H9 (cell line): ENCODE data around the gene IL1RL2. TPM values are rescaled to one million over a fixed set of nuclear protein-coding genes. Genes with fewer than 3 reads are reported as not detected.

Experiments
- DNase-seq: peaks from one replicate; pipeline ENCODE4 v3.0.0-alpha.2; 2017
- H2AFZ ChIP-seq: one replicate; pipeline ENCODE4 v1.6.1; 2013; ENCODE audit warnings: mild to moderate bottlenecking, low read length, control low read depth, moderate library complexity
- H2AK5ac ChIP-seq: 2 replicates; pipeline ENCODE4 v1.6.1; 2013; ENCODE audit warnings: low read length, control low read depth, mixed read lengths; ENCODE audit not compliant: insufficient read length
- H2BK120ac ChIP-seq: one replicate; pipeline ENCODE4 v1.6.1; 2013; ENCODE audit warnings: low read depth, mild to moderate bottlenecking, low read length, control low read depth, inconsistent platforms; ENCODE audit not compliant: poor library complexity, severe bottlenecking
- H2BK12ac ChIP-seq: 2 replicates; pipeline ENCODE4 v1.6.1; 2013; ENCODE audit warnings: low read length, control low read depth, mixed read lengths, low read depth; ENCODE audit not compliant: insufficient read length
- H2BK15ac ChIP-seq: 2 replicates; pipeline ENCODE4 v1.6.1; 2013; ENCODE audit warnings: low read depth, low read length, control low read depth
- H2BK20ac ChIP-seq: one replicate; pipeline ENCODE4 v1.6.1; 2013; ENCODE audit warnings: low read depth, mild to moderate bottlenecking, low read length, control low read depth, inconsistent platforms; ENCODE audit not compliant: poor library complexity, severe bottlenecking
- H2BK5ac ChIP-seq: 2 replicates; pipeline ENCODE4 v1.6.1; 2013; ENCODE audit warnings: low read length, control low read depth, mixed read lengths; ENCODE audit not compliant: insufficient read length
- H3K14ac ChIP-seq: 2 replicates; pipeline ENCODE4 v1.6.1; 2013; ENCODE audit warnings: low read length, control low read depth; ENCODE audit not compliant: insufficient read depth
- H3K18ac ChIP-seq: 2 replicates; pipeline ENCODE4 v1.6.1; 2013; ENCODE audit warnings: low read depth, mild to moderate bottlenecking, mixed read lengths, low read length, control low read depth; ENCODE audit not compliant: insufficient read length
- H3K23ac ChIP-seq: 2 replicates; pipeline ENCODE4 v1.6.1; 2013; ENCODE audit warnings: low read length, control low read depth, mixed read lengths, low read depth; ENCODE audit not compliant: insufficient read length
- H3K23me2 ChIP-seq: 2 replicates; pipeline ENCODE4 v1.6.1; 2013; ENCODE audit warnings: low read depth, mild to moderate bottlenecking, mixed read lengths, low read length, control low read depth; ENCODE audit not compliant: insufficient read length, poor library complexity, severe bottlenecking
- H3K27ac ChIP-seq: 2 replicates; pipeline ENCODE4 v1.5.1; 2013; ENCODE audit warnings: low read length, control low read depth, mixed read lengths, low read depth; ENCODE audit not compliant: insufficient read length
- H3K27me3 ChIP-seq: 2 replicates; pipeline ENCODE4 v1.6.1; 2013; ENCODE audit warnings: low read length, control low read depth, inconsistent platforms; ENCODE audit not compliant: insufficient read depth
- H3K4ac ChIP-seq: 2 replicates; pipeline ENCODE4 v1.6.1; 2013; ENCODE audit warnings: low read depth, mild to moderate bottlenecking, control low read depth, inconsistent platforms, low read length, moderate library complexity
- H3K4me1 ChIP-seq: 2 replicates; pipeline ENCODE4 v1.6.1; 2013; ENCODE audit warnings: low read length, control low read depth, inconsistent platforms; ENCODE audit not compliant: insufficient read depth
- H3K4me2 ChIP-seq: 2 replicates; pipeline ENCODE4 v1.6.1; 2013; ENCODE audit warnings: low read length, control low read depth, mixed read lengths; ENCODE audit not compliant: insufficient read length, insufficient read depth
- H3K56ac ChIP-seq: 2 replicates; pipeline ENCODE4 v1.6.1; 2013; ENCODE audit warnings: low read depth, mild to moderate bottlenecking, mixed read lengths, low read length, control low read depth; ENCODE audit not compliant: insufficient read length
- H3K79me1 ChIP-seq: 2 replicates; pipeline ENCODE4 v1.6.1; 2013; ENCODE audit warnings: low read depth, mild to moderate bottlenecking, moderate library complexity, low read length, control low read depth, inconsistent platforms; ENCODE audit not compliant: insufficient read depth, poor library complexity, severe bottlenecking
- H3K79me2 ChIP-seq: 2 replicates; pipeline ENCODE4 v1.6.1; 2013; ENCODE audit warnings: low read length, control low read depth, inconsistent platforms; ENCODE audit not compliant: insufficient read depth
- H3K9ac ChIP-seq: 2 replicates; pipeline ENCODE4 v1.6.1; 2013; ENCODE audit warnings: low read length, control low read depth, mixed read lengths; ENCODE audit not compliant: insufficient read length; ENCODE audit errors: extremely low read depth
- H3K9me3 ChIP-seq: one replicate; pipeline ENCODE4 v1.6.1; 2013; ENCODE audit warnings: low read depth, low read length, inconsistent platforms; ENCODE audit not compliant: control insufficient read depth
- H3T11ph ChIP-seq: one replicate; pipeline ENCODE4 v1.6.1; 2013; ENCODE audit warnings: mild to moderate bottlenecking, low read length, control low read depth, inconsistent platforms
- H4K20me1 ChIP-seq: one replicate; pipeline ENCODE4 v1.6.1; 2013; ENCODE audit not compliant: control insufficient read depth, insufficient read length, insufficient read depth
- H4K5ac ChIP-seq: 2 replicates; pipeline ENCODE4 v1.6.1; 2013; ENCODE audit warnings: low read depth, mild to moderate bottlenecking, mixed read lengths, low read length, control low read depth; ENCODE audit not compliant: insufficient read length
- H4K8ac ChIP-seq: replicated peaks from 2 replicates; pipeline ENCODE4 v1.6.1; 2013; ENCODE audit warnings: low read length, control low read depth, mixed read lengths, low read depth; ENCODE audit not compliant: insufficient read length
- H4K91ac ChIP-seq: 2 replicates; pipeline ENCODE4 v1.6.1; 2013; ENCODE audit warnings: low read depth, mild to moderate bottlenecking, moderate library complexity, mixed read lengths, low read length, control low read depth; ENCODE audit not compliant: insufficient read length
- H3K27ac Mint-ChIP-seq, 3 experiments: 2 replicates in 2 of 3; 3 replicates in 1 of 3; pipeline ENCODE4 v1.8.0; 2020 to 2021; ENCODE audit warnings: mixed read lengths in 3 of 3, mild to moderate bottlenecking in 1 of 3, moderate library complexity in 1 of 3
- H3K27me3 Mint-ChIP-seq: 2 replicates; pipeline ENCODE4 v1.8.0; 2021; ENCODE audit warnings: low read depth, mild to moderate bottlenecking, moderate library complexity, mixed read lengths
- H3K36me3 Mint-ChIP-seq, 3 experiments: 2 replicates in 2 of 3; 3 replicates in 1 of 3; pipeline ENCODE4 v1.8.0; 2020 to 2021; ENCODE audit warnings: low read depth in 3 of 3, mixed read lengths in 3 of 3; ENCODE audit not compliant: insufficient read depth in 1 of 3
- H3K4me1 Mint-ChIP-seq, 2 experiments: 2 replicates each; pipeline ENCODE4 v1.8.0; 2020; ENCODE audit warnings: mixed read lengths in 2 of 2
- H3K4me3 Mint-ChIP-seq, 2 experiments: 2 replicates in 1 of 2; 3 replicates in 1 of 2; pipeline ENCODE4 v1.8.0; 2020 to 2021; ENCODE audit warnings: mild to moderate bottlenecking in 2 of 2, mixed read lengths in 2 of 2, moderate library complexity in 1 of 2
- H3K9me3 Mint-ChIP-seq, 2 experiments: 2 replicates in 1 of 2; 3 replicates in 1 of 2; pipeline ENCODE4 v1.8.0; 2020; ENCODE audit warnings: mild to moderate bottlenecking in 2 of 2, mixed read lengths in 2 of 2, moderate library complexity in 1 of 2
- CTCF ChIP-seq: fragments of 200-600 bp; sonication (generic); conservative IDR thresholded peaks from 3 replicates; pipeline ENCODE4 v1.8.0; 2021; ENCODE audit warnings: antibody characterized with exemption, mild to moderate bottlenecking
- WGBS: extraction: QIAGEN DNeasy Blood & Tissue Kit; methylation state at CpG from one replicate; pipeline ENCODE4 v1.1.7; 2013; ENCODE audit warnings: missing lambda C conversion rate, low lambda C conversion rate, mixed read lengths; ENCODE audit not compliant: insufficient read length; ENCODE audit errors: extremely low coverage; 5-methylcytosine and 5-hydroxymethylcytosine counted together
- total RNA-seq: library from RNA; stranded (reverse); gene quantifications from 2 replicates; pipeline ENCODE4 v1.2.1, GENCODE V29; 2021

IL1RL2 gene
- total RNA-seq, 1 experiment from 2014 or later, result not detected

- no peak overlapping the region for H3K4me2 ChIP-seq
- peaks cover 0 to 3% of the 10 kb centered on the region in 2 experiments; a peak in 2 of 4 replicates for H3K4me1 Mint-ChIP-seq
- no peaks in the 10 kb centered on the region; the same call in 1 of the 2 replicates for H3K27me3 Mint-ChIP-seq
- no peaks in the 10 kb centered on the region for H3K79me2 ChIP-seq
- no peak for TF ChIP-seq CTCF
- H3K14ac ChIP-seq, result no peak overlapping the region
- no peaks in the 10 kb centered on the region for H3K9me3 ChIP-seq
- no CpG with 5 or more reads among the region's 5 CpGs for WGBS
- no peak overlapping the region for H3K27ac Mint-ChIP-seq
- H3K56ac ChIP-seq, result no peak overlapping the region
- no peak overlapping the region for H3K9ac ChIP-seq
- H3K4ac ChIP-seq, result no peak overlapping the region
- no peak overlapping the region for H3K27ac ChIP-seq
- no peak overlapping the region for H2BK15ac ChIP-seq
- H3K4me1 ChIP-seq, result no peaks in the 10 kb centered on the region
- no peak overlapping the region for H2BK120ac ChIP-seq
- H3K9me3 Mint-ChIP-seq, result no peaks in the 10 kb centered on the region
- no peak overlapping the region for H3T11ph ChIP-seq
- no peak overlapping the region for H2BK20ac ChIP-seq
- no peaks in the 10 kb centered on the region for H3K36me3 Mint-ChIP-seq
- H2BK12ac ChIP-seq, result no peak overlapping the region
- H4K20me1 ChIP-seq, result no peaks in the 10 kb centered on the region
- no peak overlapping the region for H3K4me3 Mint-ChIP-seq
- no peak overlapping the region for H3K23ac ChIP-seq
- no peak overlapping the region for H4K5ac ChIP-seq
- H2BK5ac ChIP-seq, result no peak overlapping the region
- H3K79me1 ChIP-seq, result no peaks in the 10 kb centered on the region
- no peak overlapping the region for H2AFZ ChIP-seq
- no peak overlapping the region for H4K91ac ChIP-seq
- no peaks in the 10 kb centered on the region for H3K27me3 ChIP-seq
- no peak overlapping the region for H3K18ac ChIP-seq
- DNase-seq, result no peak
- no peak overlapping the region for H4K8ac ChIP-seq
- H3K23me2 ChIP-seq, result no peaks in the 10 kb centered on the region
- H2AK5ac ChIP-seq, result no peak overlapping the region
Observed at GRCh38 chr2:102168026-102168771, 18.6 kb upstream of the IL1RL2 start.
